SK-N-MC (cell line): ENCODE results near the gene BTBD6.

Experiments
- DNase-seq: peaks from one replicate; pipeline ENCODE4 v3.0.0-alpha.2; 2011; ENCODE audit warnings: low read depth, low spot score
- H3K27ac ChIP-seq: fragments of 200-600 bp; sonication (generic); 2 replicates; pipeline ENCODE4 v1.5.1; 2016; ENCODE audit warnings: mixed run types
- H3K36me3 ChIP-seq: fragments of 200-600 bp; sonication (generic); 2 replicates; pipeline ENCODE4 v1.6.1; 2017; ENCODE audit warnings: antibody characterized with exemption, low read length, mixed read lengths; ENCODE audit not compliant: insufficient read depth
- H3K4me3 ChIP-seq: fragments of 200-600 bp; sonication (generic); 2 replicates; pipeline ENCODE4 v1.5.1; 2016
- H3K9ac ChIP-seq: fragments of 200-600 bp; sonication (generic); 2 replicates; pipeline ENCODE4 v1.8.0; 2017; ENCODE audit warnings: mixed run types, mixed read lengths; ENCODE audit not compliant: insufficient read length
- H3K9me3 ChIP-seq: fragments of 200-600 bp; sonication (generic); 2 replicates; pipeline ENCODE4 v1.6.1; 2017; ENCODE audit warnings: low read depth, mild to moderate bottlenecking, antibody characterized with exemption, low read length, moderate library complexity, mixed read lengths
- EZH2 ChIP-seq: fragments of 200-600 bp; sonication (generic); IDR thresholded peaks from one replicate; pipeline ENCODE4 v1.6.1; 2017; ENCODE audit warnings: antibody characterized with exemption
- FOXP2 ChIP-seq: optimal IDR thresholded peaks from 2 replicates; pipeline ENCODE3; 2011; ENCODE audit warnings: mild to moderate bottlenecking, moderate library complexity; ENCODE audit not compliant: insufficient read depth; ENCODE audit errors: extremely low read length, control extremely low read depth
- POLR2AphosphoS5 ChIP-seq: IDR thresholded peaks from 2 replicates; pipeline ENCODE4 v1.6.1; 2012; ENCODE audit warnings: mild to moderate bottlenecking, low read depth, low read length, borderline replicate concordance

Gene BTBD6

GRCh38 chr14:105279642-105280361 lies 31.5 kb downstream of the BTBD6 start:
- Histone ChIP-seq H3K36me3 (no peaks in the 10 kb centered on the region), H3K4me3 (no peak overlapping the region), H3K9me3 (no peaks in the 10 kb centered on the region), H3K27ac (no peak overlapping the region), H3K9ac (no peak overlapping the region)
- no peak for DNase-seq
- TF ChIP-seq EZH2 (no peak), POLR2AphosphoS5 (no peak), FOXP2 (no peak)

- Histone ChIP-seq H3K36me3 (no peaks in the 10 kb centered on the region), H3K27ac (no peak overlapping the region), H3K4me3 (no peak overlapping the region), H3K9ac (no peak overlapping the region), H3K9me3 (no peaks in the 10 kb centered on the region)
- no peak for TF ChIP-seq EZH2
- no peak for DNase-seq
Measured at GRCh38 chr14:105280525-105280924, 32.2 kb downstream of the BTBD6 start.

GRCh38 chr14:105281371-105282097 lies 33.2 kb downstream of the BTBD6 start:
- Histone ChIP-seq H3K4me3 (no peak overlapping the region), H3K36me3 (no peaks in the 10 kb centered on the region), H3K27ac (no peak overlapping the region), H3K9me3 (no peaks in the 10 kb centered on the region), H3K9ac (no peak overlapping the region)
- no peak for TF ChIP-seq EZH2
- no peak for TF ChIP-seq POLR2AphosphoS5
- TF ChIP-seq FOXP2, result no peak
- DNase-seq, result peak; percentile 14

GRCh38 chr14:105282098-105282725 lies 33.9 kb downstream of the BTBD6 start:
- no peak overlapping the region for H3K27ac ChIP-seq

GRCh38 chr14:105283028-105283427 lies 34.7 kb downstream of the BTBD6 start:
- no peaks in the 10 kb centered on the region for H3K36me3 ChIP-seq
- no peak for TF ChIP-seq EZH2
- TF ChIP-seq FOXP2, result no peak
- no peak for TF ChIP-seq POLR2AphosphoS5
- no peak for DNase-seq
- no peak overlapping the region for H3K27ac ChIP-seq
- no peak overlapping the region for H3K9ac ChIP-seq
- H3K9me3 ChIP-seq, result no peaks in the 10 kb centered on the region
- no peak overlapping the region for H3K4me3 ChIP-seq

More at GRCh38 chr14:105282098-105282725, 33.9 kb downstream of the BTBD6 start:
- Histone ChIP-seq H3K9ac (no peak overlapping the region), H3K9me3 (no peaks in the 10 kb centered on the region), H3K4me3 (no peak overlapping the region), H3K36me3 (no peaks in the 10 kb centered on the region)
- no peak for DNase-seq
- TF ChIP-seq EZH2 (no peak), POLR2AphosphoS5 (no peak), FOXP2 (no peak)

GRCh38 chr14:105283899-105284298 lies 35.6 kb downstream of the BTBD6 start:
- no peak overlapping the region for H3K27ac ChIP-seq
- no peak for DNase-seq
- TF ChIP-seq FOXP2 (no peak), EZH2 (no peak), POLR2AphosphoS5 (no peak)
- H3K4me3 ChIP-seq, result no peak overlapping the region
- H3K9ac ChIP-seq, result no peak overlapping the region
- H3K36me3 ChIP-seq, result no peaks in the 10 kb centered on the region
- no peaks in the 10 kb centered on the region for H3K9me3 ChIP-seq

GRCh38 chr14:105285174-105285573 lies 36.8 kb downstream of the BTBD6 start:
- Histone ChIP-seq H3K27ac (no peak overlapping the region), H3K36me3 (no peaks in the 10 kb centered on the region)
- no peak for TF ChIP-seq POLR2AphosphoS5
- TF ChIP-seq FOXP2, result no peak
- no peak for TF ChIP-seq EZH2

GRCh38 chr14:105286759-105287144 lies 38.4 kb downstream of the BTBD6 start:
- H3K4me3 ChIP-seq, result no peak overlapping the region
- H3K36me3 ChIP-seq, result no peaks in the 10 kb centered on the region
- TF ChIP-seq POLR2AphosphoS5, result no peak
- TF ChIP-seq EZH2, result no peak
- no peaks in the 10 kb centered on the region for H3K9me3 ChIP-seq
- H3K27ac ChIP-seq, result no peak overlapping the region
- no peak for DNase-seq
- H3K9ac ChIP-seq, result no peak overlapping the region

More at GRCh38 chr14:105285174-105285573, 36.8 kb downstream of the BTBD6 start:
- no peak overlapping the region for H3K4me3 ChIP-seq
- H3K9me3 ChIP-seq, result no peaks in the 10 kb centered on the region
- DNase-seq, result no peak
- H3K9ac ChIP-seq, result no peak overlapping the region
